Colonic mucosa (tissue), 4 donors: ENCODE data around the gene LYRM4. TPM values are rescaled to one million over a fixed set of nuclear protein-coding genes. Genes with fewer than 3 reads are reported as not detected.

ENCODE experiments used
- DNase-seq: peaks from one replicate; pipeline ENCODE4 v3.0.0-alpha.2; 2020
- H3K27ac ChIP-seq: fragments of 200-600 bp; one replicate; pipeline ENCODE4 v1.8.0; 2021
- H3K27me3 ChIP-seq: fragments of 200-600 bp; one replicate; pipeline ENCODE4 v1.8.0; 2021
- H3K36me3 ChIP-seq: fragments of 200-600 bp; one replicate; pipeline ENCODE4 v1.8.0; 2021
- H3K4me1 ChIP-seq: fragments of 200-600 bp; one replicate; pipeline ENCODE4 v1.8.0; 2021; ENCODE audit warnings: mild to moderate bottlenecking
- H3K4me3 ChIP-seq: fragments of 200-600 bp; one replicate; pipeline ENCODE4 v1.8.0; 2021
- H3K9ac ChIP-seq, 2 donors: one replicate each; pipeline ENCODE4 v1.7.0; 2013; ENCODE audit warnings: control low read depth in 2 of 2, low read depth in 2 of 2, low read length in 2 of 2
- H3K9me3 ChIP-seq: fragments of 200-600 bp; one replicate; pipeline ENCODE4 v1.8.0; 2021
- CTCF ChIP-seq: fragments of 200-600 bp; IDR thresholded peaks from one replicate; pipeline ENCODE4 v1.8.0; 2022; ENCODE audit warnings: antibody characterized with exemption, mild to moderate bottlenecking
- intact Hi-C: fragments of 100-400 bp; cut with DNase I; formaldehyde crosslinking; loops from one replicate; pipeline ENCODE4 v1.14.1; 2022
- total RNA-seq, 2 donors: library from RNA; stranded (reverse); fragmentation: NEBNext Ultra II Directional in 1 of 2; extraction: Animal tissue kit (Norgen Biotek cat#: 25700) in 1 of 2; gene quantifications; one replicate each; pipeline ENCODE4 v1.2.1, GENCODE V29; 2021
- donor health status: healthy.
- donor health status: DM: no; HTN: no; CAD: no.
- donor health status: DM: no; HTN: no; CAD: no.

Gene LYRM4
- total RNA-seq, 2 donors from 2014 or later = 14.0 to 17.4 TPM

GRCh38 chr6:5302995-5303622 lies 42.4 kb upstream of the LYRM4 start:
- peak; percentile 62 for DNase-seq
- H3K9me3 ChIP-seq = no peaks in the 10 kb centered on the region
- no peaks in the 10 kb centered on the region for H3K4me1 ChIP-seq
- H3K27ac ChIP-seq = no peak overlapping the region
- H3K4me3 ChIP-seq = no peak overlapping the region
- H3K9ac ChIP-seq = no peak overlapping the region
- intact Hi-C loops = loop anchor here (5.0 kb wide), 1 partner anchor 161 kb away; no protein-coding TSS in a partner anchor
- no peaks in the 10 kb centered on the region for H3K36me3 ChIP-seq
- peak; percentile 58 for TF ChIP-seq CTCF
- no peaks in the 10 kb centered on the region for H3K27me3 ChIP-seq

- Histone ChIP-seq H3K9ac (no peak overlapping the region), H3K4me3 (no peak overlapping the region), H3K9me3 (no peaks in the 10 kb centered on the region), H3K27me3 (no peaks in the 10 kb centered on the region), H3K4me1 (no peaks in the 10 kb centered on the region), H3K27ac (no peak overlapping the region), H3K36me3 (no peaks in the 10 kb centered on the region)
- no peak for DNase-seq
- no peak for TF ChIP-seq CTCF
- intact Hi-C loops = loop anchor here (5.0 kb wide), 1 partner anchor 160 kb away; no protein-coding TSS in a partner anchor
Measured at GRCh38 chr6:5302220-5302946, 41.6 kb upstream of the LYRM4 start.

GRCh38 chr6:5300206-5300764 lies 39.5 kb upstream of the LYRM4 start:
- Histone ChIP-seq H3K9ac (no peak overlapping the region), H3K9me3 (no peaks in the 10 kb centered on the region), H3K27me3 (no peaks in the 10 kb centered on the region), H3K4me3 (no peak overlapping the region), H3K36me3 (no peaks in the 10 kb centered on the region), H3K4me1 (no peaks in the 10 kb centered on the region), H3K27ac (no peak overlapping the region)
- intact Hi-C loops = loop anchor here (5.0 kb wide), 1 partner anchor 158 kb away; no protein-coding TSS in a partner anchor
- DNase-seq = no peak
- TF ChIP-seq CTCF = no peak

GRCh38 chr6:5295623-5296022 lies 34.9 kb upstream of the LYRM4 start:
- H3K4me3 ChIP-seq = no peak overlapping the region
- H3K4me1 ChIP-seq = no peaks in the 10 kb centered on the region
- intact Hi-C loops = no loop called here
- no peak for TF ChIP-seq CTCF
- H3K9me3 ChIP-seq = no peaks in the 10 kb centered on the region
- H3K27ac ChIP-seq = no peak overlapping the region
- H3K27me3 ChIP-seq = no peaks in the 10 kb centered on the region
- H3K36me3 ChIP-seq = no peaks in the 10 kb centered on the region
- no peak for DNase-seq
- no peak overlapping the region for H3K9ac ChIP-seq

GRCh38 chr6:5294392-5295211 lies 33.9 kb upstream of the LYRM4 start:
- intact Hi-C loops = no loop called here
- Histone ChIP-seq H3K27me3 (no peaks in the 10 kb centered on the region), H3K9me3 (no peaks in the 10 kb centered on the region), H3K4me3 (no peak overlapping the region), H3K27ac (no peak overlapping the region), H3K4me1 (no peaks in the 10 kb centered on the region), H3K9ac (no peak overlapping the region), H3K36me3 (no peaks in the 10 kb centered on the region)
- DNase-seq = no peak
- no peak for TF ChIP-seq CTCF
